ENCODE measurements around the gene BIRC3. TPM values are rescaled to one million over a fixed set of nuclear protein-coding genes. Genes with fewer than 3 reads are reported as not detected.
A peak's percentile ranks its signal among the peaks of the same experiment; 100 is the strongest.
"Not testable (repeated sequence)": the region's sequence is repeated elsewhere in the genome, so short reads cannot be mapped to it uniquely, and the experiment has no call there.

The BIRC3 gene
- total and polyA plus RNA-seq, 2 donors from 2014 or later, result 3.9 to 110 TPM

DNA sequence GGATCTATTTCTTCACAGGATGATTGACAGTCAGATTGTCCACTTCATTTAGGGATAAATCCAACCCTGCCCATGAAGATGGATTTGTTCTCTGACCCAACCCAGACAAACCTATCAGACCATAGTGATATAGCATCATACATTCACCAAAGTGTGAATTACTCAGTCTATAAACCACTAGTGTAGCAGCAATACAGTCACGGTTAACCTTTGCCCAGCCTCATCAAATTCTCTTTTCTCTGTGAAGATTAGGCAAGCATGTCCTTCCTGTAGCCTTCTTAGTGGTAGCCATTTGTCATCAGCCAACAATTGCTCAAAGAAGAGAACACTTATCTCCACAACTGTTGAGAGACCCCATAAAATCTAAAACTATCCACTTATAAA is 15.3 kb downstream of the BIRC3 start:
- intact Hi-C loops (cut with DNase I), result no loop called here
- Histone ChIP-seq H3K4me3 (ENCODE audit: low read length in 3 of 3) (no peak overlapping the region), H3K4me1 (ENCODE audit: control insufficient read depth in 2 of 3, insufficient read depth in 2 of 3, low read depth in 1 of 3, low read length in 3 of 3) (no peaks in the 10 kb centered on the region), H3K27me3 (ENCODE audit: control insufficient read depth, insufficient read depth, low read length) (no peaks in the 10 kb centered on the region), H3K9me3 (ENCODE audit: control insufficient read depth in 2 of 3, insufficient read depth in 1 of 3, low read length in 3 of 3) (no peaks in the 10 kb centered on the region), H3K27ac (ENCODE audit: low read depth in 2 of 2, low read length in 2 of 2) (no peak overlapping the region), H3K36me3 (ENCODE audit: control insufficient read depth in 2 of 3, insufficient read depth in 3 of 3, low read length in 3 of 3) (peaks cover 0 to 3% (median 2%) of the 10 kb centered on the region in 3 donors), H3K9ac (ENCODE audit: low read length in 3 of 3) (no peak overlapping the region)
- DNase-seq, result peak in 2 of 5 donors; percentile 34 to 36
- no peak for FAIRE-seq
- TF ChIP-seq, protein P1, sequence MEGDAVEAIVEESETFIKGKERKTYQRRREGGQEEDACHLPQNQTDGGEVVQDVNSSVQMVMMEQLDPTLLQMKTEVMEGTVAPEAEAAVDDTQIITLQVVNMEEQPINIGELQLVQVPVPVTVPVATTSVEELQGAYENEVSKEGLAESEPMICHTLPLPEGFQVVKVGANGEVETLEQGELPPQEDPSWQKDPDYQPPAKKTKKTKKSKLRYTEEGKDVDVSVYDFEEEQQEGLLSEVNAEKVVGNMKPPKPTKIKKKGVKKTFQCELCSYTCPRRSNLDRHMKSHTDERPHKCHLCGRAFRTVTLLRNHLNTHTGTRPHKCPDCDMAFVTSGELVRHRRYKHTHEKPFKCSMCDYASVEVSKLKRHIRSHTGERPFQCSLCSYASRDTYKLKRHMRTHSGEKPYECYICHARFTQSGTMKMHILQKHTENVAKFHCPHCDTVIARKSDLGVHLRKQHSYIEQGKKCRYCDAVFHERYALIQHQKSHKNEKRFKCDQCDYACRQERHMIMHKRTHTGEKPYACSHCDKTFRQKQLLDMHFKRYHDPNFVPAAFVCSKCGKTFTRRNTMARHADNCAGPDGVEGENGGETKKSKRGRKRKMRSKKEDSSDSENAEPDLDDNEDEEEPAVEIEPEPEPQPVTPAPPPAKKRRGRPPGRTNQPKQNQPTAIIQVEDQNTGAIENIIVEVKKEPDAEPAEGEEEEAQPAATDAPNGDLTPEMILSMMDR (IDR thresholded peaks at IDR 0.05; ENCODE audit: borderline replicate concordance, extremely low read depth, insufficient read depth), result no peak

- FAIRE-seq (no peak), DNase-seq (no peak)
- Histone ChIP-seq H3K9ac (ENCODE audit: low read length in 3 of 3) (no peak overlapping the region), H3K36me3 (ENCODE audit: control insufficient read depth in 2 of 3, insufficient read depth in 3 of 3, low read length in 3 of 3) (no peaks in the 10 kb centered on the region), H3K9me3 (ENCODE audit: control insufficient read depth in 2 of 3, insufficient read depth in 1 of 3, low read length in 3 of 3) (no peaks in the 10 kb centered on the region), H3K4me3 (ENCODE audit: low read length in 3 of 3) (no peak overlapping the region), H3K27ac (ENCODE audit: low read depth in 2 of 2, low read length in 2 of 2) (no peak overlapping the region), H3K4me1 (ENCODE audit: control insufficient read depth in 2 of 3, insufficient read depth in 2 of 3, low read depth in 1 of 3, low read length in 3 of 3) (no peaks in the 10 kb centered on the region), H3K27me3 (ENCODE audit: control insufficient read depth, insufficient read depth, low read length) (no peaks in the 10 kb centered on the region)
- TF ChIP-seq, protein P1 (IDR thresholded peaks at IDR 0.05; ENCODE audit: borderline replicate concordance, extremely low read depth, insufficient read depth), result no peak
- intact Hi-C loops (cut with DNase I), result no loop called here
These were observed 21.3 kb downstream of the BIRC3 start for GRCh38 chr11:102338479-102339010.

GRCh38 chr11:102341311-102341710 is 24.0 kb downstream of the BIRC3 start:
- H3K9me3 ChIP-seq (ENCODE audit: control insufficient read depth in 2 of 3, insufficient read depth in 1 of 3, low read length in 3 of 3); H3K4me1 ChIP-seq (ENCODE audit: control insufficient read depth in 2 of 3, insufficient read depth in 2 of 3, low read depth in 1 of 3, low read length in 3 of 3); intact Hi-C loops (cut with DNase I); H3K36me3 ChIP-seq (ENCODE audit: control insufficient read depth in 2 of 3, insufficient read depth in 3 of 3, low read length in 3 of 3); H3K9ac ChIP-seq (ENCODE audit: low read length in 3 of 3); H3K27ac ChIP-seq (ENCODE audit: low read depth in 2 of 2, low read length in 2 of 2); H3K4me3 ChIP-seq (ENCODE audit: low read length in 3 of 3); H3K27me3 ChIP-seq (ENCODE audit: control insufficient read depth, insufficient read depth, low read length); FAIRE-seq: not testable (repeated sequence)
- DNase-seq, result peak in 1 of 5 donors; percentile 29

- Histone ChIP-seq H3K27ac (ENCODE audit: low read depth in 2 of 2, low read length in 2 of 2) (no peak overlapping the region), H3K36me3 (ENCODE audit: control insufficient read depth in 2 of 3, insufficient read depth in 3 of 3, low read length in 3 of 3) (no peaks in the 10 kb centered on the region), H3K27me3 (ENCODE audit: control insufficient read depth, insufficient read depth, low read length) (no peaks in the 10 kb centered on the region), H3K9ac (ENCODE audit: low read length in 3 of 3) (no peak overlapping the region), H3K4me1 (ENCODE audit: control insufficient read depth in 2 of 3, insufficient read depth in 2 of 3, low read depth in 1 of 3, low read length in 3 of 3) (peaks cover 0 to 3% (median 0%) of the 10 kb centered on the region in 3 donors), H3K9me3 (ENCODE audit: control insufficient read depth in 2 of 3, insufficient read depth in 1 of 3, low read length in 3 of 3) (no peaks in the 10 kb centered on the region), H3K4me3 (ENCODE audit: low read length in 3 of 3) (no peak overlapping the region)
- TF ChIP-seq, protein P1 (IDR thresholded peaks at IDR 0.05; ENCODE audit: borderline replicate concordance, extremely low read depth, insufficient read depth), result peak; percentile 80
- DNase-seq (peak in 4 of 5 donors; percentile 66 to 93 (median 82)), FAIRE-seq (peak; percentile 77)
- intact Hi-C loops (cut with DNase I), result no loop called here
These were observed 24.6 kb downstream of the BIRC3 start for GRCh38 chr11:102341844-102342318.

All from kidney (tissue), 14 donors.